Smooth muscle cell (in vitro differentiated cells): ENCODE measurements around the gene IL5. TPM values are rescaled to one million over a fixed set of nuclear protein-coding genes. Genes with fewer than 3 reads are reported as not detected.
"Not testable (repeated sequence)": the region's sequence is repeated elsewhere in the genome, so short reads cannot be mapped to it uniquely, and the experiment has no call there.

ENCODE experiments used
- DNase-seq: peaks from one replicate; lab custom pipeline; 2025; ENCODE audit not compliant: unreplicated experiment; lab: John Stamatoyannopoulos, UW
- H2AFZ ChIP-seq: fragments of 200-600 bp; sonication (generic); 2 replicates; pipeline ENCODE4 v1.6.0; 2016; ENCODE audit warnings: antibody characterized with exemption, low read depth, mild to moderate bottlenecking
- H3F3A ChIP-seq: fragments of 200-600 bp; sonication (generic); 2 replicates; pipeline ENCODE4 v1.6.0; 2017; ENCODE audit warnings: antibody characterized with exemption, low read depth
- H3K27ac ChIP-seq: fragments of 200-600 bp; sonication (generic); 2 replicates; pipeline ENCODE4 v1.5.1; 2016; ENCODE audit warnings: low read depth, mild to moderate bottlenecking
- H3K27me3 ChIP-seq: fragments of 200-600 bp; sonication (generic); 2 replicates; pipeline ENCODE4 v1.6.1; 2016; ENCODE audit warnings: low read depth, mild to moderate bottlenecking
- H3K36me3 ChIP-seq: fragments of 200-600 bp; sonication (generic); 2 replicates; pipeline ENCODE4 v1.5.1; 2016; ENCODE audit warnings: low read depth
- H3K4me1 ChIP-seq: fragments of 200-600 bp; sonication (generic); 2 replicates; pipeline ENCODE4 v1.5.1; 2016; ENCODE audit warnings: low read depth
- H3K4me2 ChIP-seq: fragments of 200-600 bp; sonication (generic); 2 replicates; pipeline ENCODE4 v1.6.0; 2016; ENCODE audit warnings: mild to moderate bottlenecking
- H3K4me3 ChIP-seq: fragments of 200-600 bp; sonication (generic); 2 replicates; pipeline ENCODE4 v1.5.1; 2016; ENCODE audit warnings: mild to moderate bottlenecking
- H3K79me2 ChIP-seq: fragments of 200-600 bp; sonication (generic); 2 replicates; pipeline ENCODE4 v1.6.0; 2016; ENCODE audit warnings: low read depth, mild to moderate bottlenecking
- H3K9ac ChIP-seq: fragments of 200-600 bp; sonication (generic); 2 replicates; pipeline ENCODE4 v1.6.0; 2016; ENCODE audit warnings: low read depth
- H3K9me3 ChIP-seq: fragments of 200-600 bp; sonication (generic); replicated peaks from 2 replicates; pipeline ENCODE4 v1.5.1; 2016; ENCODE audit warnings: low read depth
- H4K20me1 ChIP-seq: fragments of 200-600 bp; sonication (generic); 2 replicates; pipeline ENCODE4 v1.6.0; 2016; ENCODE audit warnings: low read depth
- WGBS: methylation state at CpG from one replicate; pipeline ENCODE4 v1.1.7; 2016; ENCODE audit warnings: low lambda C conversion rate; 5-methylcytosine and 5-hydroxymethylcytosine counted together
- polyA plus RNA-seq: library from polyadenylated mRNA; unstranded; fragments of >200 nt; fragmentation: Nextera tagmentation; extraction: Ambion mirVana; gene quantifications from 2 replicates; pipeline ENCODE4 v1.2.1, GENCODE V29; 2016
- total RNA-seq: library from RNA; depleted of rRNA; stranded (reverse); fragments of >200 nt; gene quantifications from 2 replicates; pipeline ENCODE4 v1.2.3, GENCODE V29; 2014
- TF ChIP-seq, protein P1 (sequence below): fragments of 200-600 bp; sonication (generic); IDR thresholded peaks from 2 replicates; pipeline ENCODE4 v1.5.1; 2017; ENCODE audit warnings: borderline replicate concordance, mild to moderate bottlenecking, antibody characterized with exemption; ENCODE audit not compliant: insufficient read depth, poor library complexity, severe bottlenecking

Gene IL5
- total and polyA plus RNA-seq, 2 experiments from 2014 or later, result not detected

DNA sequence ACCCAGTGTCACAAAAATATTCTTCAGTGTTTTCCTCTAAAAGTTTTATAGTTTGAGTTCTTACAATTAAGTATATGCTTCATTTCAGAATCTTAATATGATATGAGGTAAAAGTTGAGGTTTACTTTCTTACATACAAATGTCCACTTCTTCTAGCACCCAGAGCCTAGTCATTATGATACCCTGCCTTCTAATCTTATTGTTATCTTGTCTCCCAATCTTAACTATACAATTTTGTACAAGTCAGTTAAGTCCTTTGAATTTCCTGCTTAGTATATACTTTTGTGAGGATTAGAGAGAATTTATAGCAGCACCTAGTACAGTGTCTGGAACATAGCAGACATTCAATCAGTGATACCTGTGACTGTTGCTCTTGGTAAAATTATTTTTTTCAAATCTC lies 42.7 kb upstream of the IL5 start:
- Histone ChIP-seq H3K4me3 (no peak overlapping the region), H3F3A (no peaks in the 10 kb centered on the region), H3K36me3 (peaks cover 27% of the 10 kb centered on the region), H3K9ac (no peak overlapping the region), H3K27me3 (no peaks in the 10 kb centered on the region), H3K4me1 (no peaks in the 10 kb centered on the region), H3K4me2 (no peak overlapping the region), H3K79me2 (no peaks in the 10 kb centered on the region), H4K20me1 (peaks cover 6% of the 10 kb centered on the region), H3K9me3 (no peaks in the 10 kb centered on the region), H3K27ac (no peak overlapping the region), H2AFZ (no peak overlapping the region)
- TF ChIP-seq, protein P1, sequence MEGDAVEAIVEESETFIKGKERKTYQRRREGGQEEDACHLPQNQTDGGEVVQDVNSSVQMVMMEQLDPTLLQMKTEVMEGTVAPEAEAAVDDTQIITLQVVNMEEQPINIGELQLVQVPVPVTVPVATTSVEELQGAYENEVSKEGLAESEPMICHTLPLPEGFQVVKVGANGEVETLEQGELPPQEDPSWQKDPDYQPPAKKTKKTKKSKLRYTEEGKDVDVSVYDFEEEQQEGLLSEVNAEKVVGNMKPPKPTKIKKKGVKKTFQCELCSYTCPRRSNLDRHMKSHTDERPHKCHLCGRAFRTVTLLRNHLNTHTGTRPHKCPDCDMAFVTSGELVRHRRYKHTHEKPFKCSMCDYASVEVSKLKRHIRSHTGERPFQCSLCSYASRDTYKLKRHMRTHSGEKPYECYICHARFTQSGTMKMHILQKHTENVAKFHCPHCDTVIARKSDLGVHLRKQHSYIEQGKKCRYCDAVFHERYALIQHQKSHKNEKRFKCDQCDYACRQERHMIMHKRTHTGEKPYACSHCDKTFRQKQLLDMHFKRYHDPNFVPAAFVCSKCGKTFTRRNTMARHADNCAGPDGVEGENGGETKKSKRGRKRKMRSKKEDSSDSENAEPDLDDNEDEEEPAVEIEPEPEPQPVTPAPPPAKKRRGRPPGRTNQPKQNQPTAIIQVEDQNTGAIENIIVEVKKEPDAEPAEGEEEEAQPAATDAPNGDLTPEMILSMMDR, result no peak
- DNase-seq, result no peak

- not testable (repeated sequence) for H3K9ac ChIP-seq, H3F3A ChIP-seq, H3K4me2 ChIP-seq, H3K4me3 ChIP-seq, H2AFZ ChIP-seq, H3K79me2 ChIP-seq, H3K9me3 ChIP-seq, H3K4me1 ChIP-seq, H3K27me3 ChIP-seq, DNase-seq, H3K27ac ChIP-seq, H4K20me1 ChIP-seq
- peaks cover 39% of the 10 kb centered on the region for H3K36me3 ChIP-seq
- 100% methylated on average over 2 of the region's 2 CpGs for WGBS
These were observed 41.2 kb upstream of the IL5 start for GRCh38 chr5:132584560-132584959.

GRCh38 chr5:132576123-132576522 lies 32.8 kb upstream of the IL5 start:
- Histone ChIP-seq H3K9ac (no peak overlapping the region), H3K4me3 (no peak overlapping the region), H3F3A (no peaks in the 10 kb centered on the region), H3K4me1 (no peaks in the 10 kb centered on the region), H3K4me2 (no peak overlapping the region), H3K27ac (no peak overlapping the region), H3K27me3 (no peaks in the 10 kb centered on the region), H4K20me1 (no peaks in the 10 kb centered on the region), H3K36me3 (peaks cover 34% of the 10 kb centered on the region), H2AFZ (no peak overlapping the region), H3K79me2 (no peaks in the 10 kb centered on the region), H3K9me3 (no peaks in the 10 kb centered on the region)
- TF ChIP-seq, protein P1, result no peak
- no peak for DNase-seq
- WGBS, result 100% methylated on average over 1 of the region's 1 CpG

- no peaks in the 10 kb centered on the region for H3K27me3 ChIP-seq
- peaks cover 30% of the 10 kb centered on the region for H3K36me3 ChIP-seq
- no peaks in the 10 kb centered on the region for H3K4me1 ChIP-seq
- no peak overlapping the region for H3K27ac ChIP-seq
- H2AFZ ChIP-seq, result no peak overlapping the region
- no peak overlapping the region for H3K4me2 ChIP-seq
- TF ChIP-seq, protein P1, result no peak
- no peaks in the 10 kb centered on the region for H3F3A ChIP-seq
- no peak for DNase-seq
- H3K79me2 ChIP-seq, result peaks cover 16% of the 10 kb centered on the region
- peaks cover 6% of the 10 kb centered on the region for H3K9me3 ChIP-seq
- H3K9ac ChIP-seq, result no peak overlapping the region
- no peak overlapping the region for H3K4me3 ChIP-seq
- peaks cover 25% of the 10 kb centered on the region for H4K20me1 ChIP-seq
- WGBS, result 97% methylated on average over 1 of the region's 1 CpG
These were observed 23.3 kb upstream of the IL5 start for GRCh38 chr5:132566657-132567056.

- 99% methylated on average over 2 of the region's 2 CpGs for WGBS
- peaks cover 16% of the 10 kb centered on the region for H4K20me1 ChIP-seq
- H3K27ac ChIP-seq, H3K4me3 ChIP-seq, H3F3A ChIP-seq, H3K9ac ChIP-seq, H3K4me2 ChIP-seq, H3K9me3 ChIP-seq, DNase-seq, H2AFZ ChIP-seq, H3K4me1 ChIP-seq, H3K27me3 ChIP-seq: not testable (repeated sequence)
- H3K36me3 ChIP-seq, result peaks cover 30% of the 10 kb centered on the region
- H3K79me2 ChIP-seq, result peaks cover 16% of the 10 kb centered on the region
These were observed 21.2 kb upstream of the IL5 start for GRCh38 chr5:132564555-132564954.
